NB4 (cell line): ENCODE data around the gene FGF4.

ENCODE experiments used
- MAX ChIP-seq: IDR thresholded peaks from 2 replicates; pipeline ENCODE4 v1.6.1; 2011; ENCODE audit warnings: low read depth, low read length
- POLR2A ChIP-seq: IDR thresholded peaks from 2 replicates; pipeline ENCODE4 v1.6.1; 2011; ENCODE audit warnings: mild to moderate bottlenecking; ENCODE audit not compliant: insufficient read length; ENCODE audit errors: extremely low read depth
- TF ChIP-seq, protein P1 (sequence below): IDR thresholded peaks from one replicate; pipeline ENCODE4 v1.5.1; 2012; ENCODE audit warnings: low read depth, low read length

GRCh38 chr11:69819541-69820070 is 44.5 kb upstream of the FGF4 start:
- no peak for TF ChIP-seq MAX
- no peak for TF ChIP-seq POLR2A
- TF ChIP-seq, protein P1, sequence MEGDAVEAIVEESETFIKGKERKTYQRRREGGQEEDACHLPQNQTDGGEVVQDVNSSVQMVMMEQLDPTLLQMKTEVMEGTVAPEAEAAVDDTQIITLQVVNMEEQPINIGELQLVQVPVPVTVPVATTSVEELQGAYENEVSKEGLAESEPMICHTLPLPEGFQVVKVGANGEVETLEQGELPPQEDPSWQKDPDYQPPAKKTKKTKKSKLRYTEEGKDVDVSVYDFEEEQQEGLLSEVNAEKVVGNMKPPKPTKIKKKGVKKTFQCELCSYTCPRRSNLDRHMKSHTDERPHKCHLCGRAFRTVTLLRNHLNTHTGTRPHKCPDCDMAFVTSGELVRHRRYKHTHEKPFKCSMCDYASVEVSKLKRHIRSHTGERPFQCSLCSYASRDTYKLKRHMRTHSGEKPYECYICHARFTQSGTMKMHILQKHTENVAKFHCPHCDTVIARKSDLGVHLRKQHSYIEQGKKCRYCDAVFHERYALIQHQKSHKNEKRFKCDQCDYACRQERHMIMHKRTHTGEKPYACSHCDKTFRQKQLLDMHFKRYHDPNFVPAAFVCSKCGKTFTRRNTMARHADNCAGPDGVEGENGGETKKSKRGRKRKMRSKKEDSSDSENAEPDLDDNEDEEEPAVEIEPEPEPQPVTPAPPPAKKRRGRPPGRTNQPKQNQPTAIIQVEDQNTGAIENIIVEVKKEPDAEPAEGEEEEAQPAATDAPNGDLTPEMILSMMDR: no peak
